CD14-positive monocyte (primary cell): Measurements from ENCODE around the gene XPO6. TPM values are rescaled to one million over a fixed set of nuclear protein-coding genes. Genes with fewer than 3 reads are reported as not detected.

ENCODE experiments used
- DNase-seq, 3 donors: peaks; one replicate each; pipeline ENCODE4 v3.0.0-alpha.2; 2011 to 2022
- H2AFZ ChIP-seq: 2 replicates; pipeline ENCODE4 v1.6.0; 2012; ENCODE audit warnings: mild to moderate bottlenecking, low read depth, low read length, inconsistent platforms; ENCODE audit not compliant: insufficient read depth, poor library complexity, severe bottlenecking
- H3K27ac ChIP-seq, 2 donors: 1 replicate in 1 of 2; 2 replicates in 1 of 2; pipeline ENCODE4 v1.5.1; 2012 to 2013; ENCODE audit warnings: low read length in 2 of 2, control low read depth in 1 of 2, inconsistent platforms in 1 of 2, low read depth in 1 of 2, mild to moderate bottlenecking in 1 of 2
- H3K27me3 ChIP-seq, 2 donors: one replicate each; pipeline versions ENCODE4 v1.6.0 to v1.6.1; 2011 to 2013; ENCODE audit warnings: low read length in 2 of 2; ENCODE audit not compliant: control insufficient read depth in 2 of 2, insufficient read depth in 2 of 2
- H3K36me3 ChIP-seq, 2 donors: replicated peaks in 1 of 2; 1 replicate in 1 of 2; 2 replicates in 1 of 2; pipeline versions ENCODE4 v1.5.1 to v1.6.1; 2012 to 2013; ENCODE audit warnings: low read length in 2 of 2, control low read depth in 1 of 2, inconsistent platforms in 1 of 2, mild to moderate bottlenecking in 1 of 2; ENCODE audit not compliant: insufficient read depth in 2 of 2, control insufficient read depth in 1 of 2
- H3K4me1 ChIP-seq, 2 donors: 1 replicate in 1 of 2; 2 replicates in 1 of 2; pipeline versions ENCODE4 v1.5.1 to v1.6.1; 2012 to 2013; ENCODE audit warnings: low read length in 2 of 2, control low read depth in 1 of 2, inconsistent platforms in 1 of 2, mild to moderate bottlenecking in 1 of 2, moderate library complexity in 1 of 2; ENCODE audit not compliant: insufficient read depth in 2 of 2, control insufficient read depth in 1 of 2
- H3K4me2 ChIP-seq: replicated peaks from 2 replicates; pipeline ENCODE3; 2012; ENCODE audit warnings: low read length, moderate library complexity, mild to moderate bottlenecking; ENCODE audit not compliant: poor library complexity, severe bottlenecking; ENCODE audit errors: extremely low read depth
- H3K4me3 ChIP-seq, 3 experiments: fragments of 200-600 bp in 1 of 3; sonication (generic) in 1 of 3; replicated peaks in 1 of 3; 1 replicate in 2 of 3; 2 replicates in 1 of 3; pipeline ENCODE4 v1.5.1; 2011 to 2013; ENCODE audit warnings: low read length in 3 of 3, mild to moderate bottlenecking in 3 of 3, control low read depth in 2 of 3, low read depth in 2 of 3, inconsistent platforms in 1 of 3, moderate library complexity in 1 of 3
- H3K79me2 ChIP-seq: 2 replicates; pipeline ENCODE4 v1.6.0; 2012; ENCODE audit warnings: mild to moderate bottlenecking, control low read depth, inconsistent platforms, low read length, moderate library complexity; ENCODE audit not compliant: insufficient read depth
- H3K9ac ChIP-seq: 2 replicates; pipeline ENCODE4 v1.6.0; 2017; ENCODE audit warnings: low read length, mild to moderate bottlenecking; ENCODE audit not compliant: insufficient read depth, poor library complexity, severe bottlenecking
- H3K9me3 ChIP-seq, 2 donors: replicated peaks in 1 of 2; 1 replicate in 1 of 2; 2 replicates in 1 of 2; pipeline versions ENCODE4 v1.5.1 to v1.6.1; 2012 to 2013; ENCODE audit warnings: low read length in 2 of 2, control low read depth in 1 of 2; ENCODE audit not compliant: control insufficient read depth in 1 of 2, insufficient read depth in 1 of 2
- H4K20me1 ChIP-seq: 2 replicates; pipeline ENCODE4 v1.6.0; 2012; ENCODE audit warnings: mild to moderate bottlenecking, low read length, control low read depth, moderate library complexity; ENCODE audit not compliant: insufficient read depth
- H3K27ac Mint-ChIP-seq, 7 donors: one replicate each; pipeline ENCODE4 v1.8.0; 2020; ENCODE audit warnings: mild to moderate bottlenecking in 7 of 7, mixed read lengths in 7 of 7, moderate library complexity in 6 of 7, inconsistent platforms in 2 of 7
- H3K27me3 Mint-ChIP-seq, 3 donors: one replicate each; pipeline ENCODE4 v1.8.0; 2021 to 2022; ENCODE audit warnings: low read depth in 3 of 3, mild to moderate bottlenecking in 3 of 3, mixed read lengths in 3 of 3, moderate library complexity in 3 of 3, inconsistent platforms in 1 of 3
- H3K36me3 Mint-ChIP-seq, 2 donors: one replicate each; pipeline ENCODE4 v1.8.0; 2020; ENCODE audit warnings: mixed read lengths in 2 of 2, inconsistent platforms in 1 of 2, mild to moderate bottlenecking in 1 of 2
- H3K4me1 Mint-ChIP-seq: one replicate; pipeline ENCODE4 v1.8.0; 2020; ENCODE audit warnings: mild to moderate bottlenecking, mixed read lengths
- H3K4me3 Mint-ChIP-seq, 2 donors: one replicate each; pipeline ENCODE4 v1.8.0; 2020; ENCODE audit warnings: mild to moderate bottlenecking in 2 of 2, mixed read lengths in 2 of 2, moderate library complexity in 1 of 2
- H3K9me3 Mint-ChIP-seq, 7 donors: one replicate each; pipeline ENCODE4 v1.8.0; 2020 to 2022; ENCODE audit warnings: mixed read lengths in 7 of 7, mild to moderate bottlenecking in 6 of 7, moderate library complexity in 6 of 7, inconsistent platforms in 2 of 7
- whole genome bisulfite sequencing: methylation state at CpG from one replicate; pipeline ENCODE4 v1.1.5; 2013; ENCODE audit warnings: missing lambda C conversion rate; ENCODE audit not compliant: insufficient coverage; 5-methylcytosine and 5-hydroxymethylcytosine counted together
- intact Hi-C, 2 donors: fragments of 100-400 bp; cut with micrococcal nuclease; formaldehyde crosslinking; loops; one replicate each; pipeline versions ENCODE4 v1.15.0 to v1.15.1; 2023
- polyA plus RNA-seq, 3 donors: library from polyadenylated mRNA; depleted of rRNA in 1 of 3; unstranded in 2 of 3; stranded (reverse) in 1 of 3; fragments of 300-500 nt in 2 of 3; fragments of >200 nt in 1 of 3; fragmentation: Illumina TruSeq in 2 of 3; gene quantifications; 1 replicate in 2 of 3; 2 replicates in 1 of 3; pipeline ENCODE4 v1.2.3, GENCODE V29; 2012 to 2021
- TF ChIP-seq, protein P1 (sequence below): fragments of 200-600 bp; IDR thresholded peaks from one replicate; pipeline ENCODE4 v1.8.0; 2022; ENCODE audit warnings: antibody characterized with exemption, mild to moderate bottlenecking

XPO6 gene
- polyA plus RNA-seq, 3 donors: 35.7 to 166 (median 38.3) TPM

GRCh38 chr16:28204622-28205021 is 7.1 kb downstream of the XPO6 start:
- Histone ChIP-seq H3K9ac (peak overlapping the region; percentile 17), H3K4me3 (no peak overlapping the region), H2AFZ (no peak overlapping the region), H3K4me2 (no peak overlapping the region), H4K20me1 (peaks cover 100% of the 10 kb centered on the region), H3K27me3 (no peaks in the 10 kb centered on the region), H3K4me1 (peaks cover 5 to 20% of the 10 kb centered on the region in 2 donors), H3K79me2 (peaks cover 99% of the 10 kb centered on the region), H3K27ac (peak overlapping the region; percentile 4 to 74), H3K9me3 (no peaks in the 10 kb centered on the region), H3K36me3 (peaks cover 53 to 91% of the 10 kb centered on the region in 2 donors)
- TF ChIP-seq, protein P1, sequence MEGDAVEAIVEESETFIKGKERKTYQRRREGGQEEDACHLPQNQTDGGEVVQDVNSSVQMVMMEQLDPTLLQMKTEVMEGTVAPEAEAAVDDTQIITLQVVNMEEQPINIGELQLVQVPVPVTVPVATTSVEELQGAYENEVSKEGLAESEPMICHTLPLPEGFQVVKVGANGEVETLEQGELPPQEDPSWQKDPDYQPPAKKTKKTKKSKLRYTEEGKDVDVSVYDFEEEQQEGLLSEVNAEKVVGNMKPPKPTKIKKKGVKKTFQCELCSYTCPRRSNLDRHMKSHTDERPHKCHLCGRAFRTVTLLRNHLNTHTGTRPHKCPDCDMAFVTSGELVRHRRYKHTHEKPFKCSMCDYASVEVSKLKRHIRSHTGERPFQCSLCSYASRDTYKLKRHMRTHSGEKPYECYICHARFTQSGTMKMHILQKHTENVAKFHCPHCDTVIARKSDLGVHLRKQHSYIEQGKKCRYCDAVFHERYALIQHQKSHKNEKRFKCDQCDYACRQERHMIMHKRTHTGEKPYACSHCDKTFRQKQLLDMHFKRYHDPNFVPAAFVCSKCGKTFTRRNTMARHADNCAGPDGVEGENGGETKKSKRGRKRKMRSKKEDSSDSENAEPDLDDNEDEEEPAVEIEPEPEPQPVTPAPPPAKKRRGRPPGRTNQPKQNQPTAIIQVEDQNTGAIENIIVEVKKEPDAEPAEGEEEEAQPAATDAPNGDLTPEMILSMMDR: no peak
- Mint-ChIP-seq H3K36me3 (peaks cover 30 to 38% of the 10 kb centered on the region in 2 donors), H3K4me3 (no peak overlapping the region), H3K4me1 (peaks cover 34% of the 10 kb centered on the region), H3K27ac (no peak overlapping the region), H3K9me3 (peaks cover 0 to 2% (median 0%) of the 10 kb centered on the region in 7 donors), H3K27me3 (peaks cover 0 to 1% (median 0%) of the 10 kb centered on the region in 3 donors)
- WGBS: 97% methylated on average over 4 of the region's 6 CpGs
- DNase-seq: no peak
- intact Hi-C loops: no loop called here

GRCh38 chr16:28204204-28204603 is 7.6 kb downstream of the XPO6 start:
- H3K4me1 Mint-ChIP-seq: peaks cover 30% of the 10 kb centered on the region
- peak overlapping the region; percentile 17 for H3K9ac ChIP-seq
- no peak overlapping the region for H3K4me3 Mint-ChIP-seq
- peaks cover 0 to 2% (median 0%) of the 10 kb centered on the region in 7 donors for H3K9me3 Mint-ChIP-seq
- peaks cover 99% of the 10 kb centered on the region for H3K79me2 ChIP-seq
- peaks cover 27 to 38% of the 10 kb centered on the region in 2 donors for H3K36me3 Mint-ChIP-seq
- peak overlapping the region; percentile 4 to 74 for H3K27ac ChIP-seq
- H2AFZ ChIP-seq: no peak overlapping the region
- WGBS: 84% methylated on average over 4 of the region's 4 CpGs
- no peak for DNase-seq
- H3K4me2 ChIP-seq: no peak overlapping the region
- TF ChIP-seq, protein P1: no peak
- no peak overlapping the region for H3K4me3 ChIP-seq
- intact Hi-C loops: no loop called here
- H3K4me1 ChIP-seq: peaks cover 4 to 16% of the 10 kb centered on the region in 2 donors
- H4K20me1 ChIP-seq: peaks cover 100% of the 10 kb centered on the region
- no peak overlapping the region for H3K27ac Mint-ChIP-seq
- H3K36me3 ChIP-seq: peaks cover 55 to 95% of the 10 kb centered on the region in 2 donors
- no peaks in the 10 kb centered on the region for H3K9me3 ChIP-seq
- H3K27me3 ChIP-seq: no peaks in the 10 kb centered on the region
- peaks cover 0 to 1% (median 0%) of the 10 kb centered on the region in 3 donors for H3K27me3 Mint-ChIP-seq
